22Rv1 (cell line): ENCODE measurements around the gene PIH1D1.

Experiments
- ZFX ChIP-seq: fragments of 450-650 bp; IDR thresholded peaks from 2 replicates; pipeline ENCODE4 v1.6.1; 2017; ENCODE audit warnings: antibody characterized with exemption, borderline replicate concordance
- TF ChIP-seq, protein P1 (sequence below): fragments of 450-650 bp; IDR thresholded peaks from 2 replicates; pipeline ENCODE4 v1.5.1; 2017; ENCODE audit warnings: mild to moderate bottlenecking

DNA sequence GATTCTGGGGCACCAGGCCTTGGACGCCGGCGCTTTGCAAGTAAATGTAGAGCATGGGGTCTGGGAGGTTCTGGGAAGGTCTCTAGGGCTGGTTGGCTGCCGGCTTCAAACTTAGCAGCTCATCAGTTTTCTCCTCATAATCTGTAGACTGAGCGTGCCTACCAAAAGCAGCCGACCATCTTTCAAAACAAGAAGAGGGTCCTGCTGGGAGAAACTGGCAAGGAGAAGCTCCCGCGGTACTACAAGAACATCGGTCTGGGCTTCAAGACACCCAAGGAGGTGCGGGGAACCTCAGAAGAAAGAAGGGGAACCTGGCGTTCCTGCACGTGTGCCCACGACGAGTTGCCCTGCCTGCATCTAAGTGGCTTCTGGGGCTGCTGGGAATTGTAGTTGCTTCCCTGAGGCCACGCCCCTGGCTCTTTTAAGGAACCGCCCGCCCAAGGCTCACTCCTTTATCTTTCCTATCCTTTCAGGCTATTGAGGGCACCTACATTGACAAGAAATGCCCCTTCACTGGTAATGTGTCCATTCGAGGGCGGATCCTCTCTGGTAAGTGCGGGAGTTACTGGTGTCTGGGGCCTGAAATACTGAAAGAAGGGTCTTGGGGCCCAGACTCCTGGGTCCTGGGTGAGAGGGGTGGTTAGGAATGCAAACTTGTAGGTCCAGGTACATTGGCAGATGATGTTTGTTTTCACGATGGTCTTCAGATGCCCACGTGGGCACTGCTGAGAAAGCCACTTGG lies 45.6 kb upstream of the PIH1D1 start:
- TF ChIP-seq, protein P1, sequence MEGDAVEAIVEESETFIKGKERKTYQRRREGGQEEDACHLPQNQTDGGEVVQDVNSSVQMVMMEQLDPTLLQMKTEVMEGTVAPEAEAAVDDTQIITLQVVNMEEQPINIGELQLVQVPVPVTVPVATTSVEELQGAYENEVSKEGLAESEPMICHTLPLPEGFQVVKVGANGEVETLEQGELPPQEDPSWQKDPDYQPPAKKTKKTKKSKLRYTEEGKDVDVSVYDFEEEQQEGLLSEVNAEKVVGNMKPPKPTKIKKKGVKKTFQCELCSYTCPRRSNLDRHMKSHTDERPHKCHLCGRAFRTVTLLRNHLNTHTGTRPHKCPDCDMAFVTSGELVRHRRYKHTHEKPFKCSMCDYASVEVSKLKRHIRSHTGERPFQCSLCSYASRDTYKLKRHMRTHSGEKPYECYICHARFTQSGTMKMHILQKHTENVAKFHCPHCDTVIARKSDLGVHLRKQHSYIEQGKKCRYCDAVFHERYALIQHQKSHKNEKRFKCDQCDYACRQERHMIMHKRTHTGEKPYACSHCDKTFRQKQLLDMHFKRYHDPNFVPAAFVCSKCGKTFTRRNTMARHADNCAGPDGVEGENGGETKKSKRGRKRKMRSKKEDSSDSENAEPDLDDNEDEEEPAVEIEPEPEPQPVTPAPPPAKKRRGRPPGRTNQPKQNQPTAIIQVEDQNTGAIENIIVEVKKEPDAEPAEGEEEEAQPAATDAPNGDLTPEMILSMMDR, result no peak
- TF ChIP-seq ZFX, result no peak
